Subcutaneous preadipocyte (primary cell): Measurements from ENCODE around the gene SMC2. TPM values are rescaled to one million over a fixed set of nuclear protein-coding genes. Genes with fewer than 3 reads are reported as not detected.

Source experiments
- total RNA-seq: library from RNA; depleted of rRNA; stranded (reverse); fragments of >200 nt; gene quantifications from 2 replicates; pipeline ENCODE4 v1.2.3, GENCODE V29; 2012

The SMC2 gene
- total RNA-seq: 16.5 and 23.1 TPM in 2 replicates

GRCh38 chr9:104093647-104094533 is at the start of gene SMC2:
Gene SMC2 (plus strand): TSS chr9:104094309. CDS start chr9:104095385, 1,076 bp downstream.

